GM19328 (cell line): ENCODE data around the gene MRPL51.

ENCODE experiments used
- ATAC-seq: cut with Tn5 transposase; IDR thresholded peaks from one replicate; pipeline ENCODE4 v1.9.1; 2021; ENCODE audit warnings: mild to moderate bottlenecking, moderate library complexity; ENCODE audit not compliant: unreplicated experiment

The MRPL51 gene

GRCh38 chr12:6462234-6462995, 30.6 kb downstream of the MRPL51 start:
- ATAC-seq, result no peak

- no peak for ATAC-seq
Observed at GRCh38 chr12:6461401-6462233, 31.4 kb downstream of the MRPL51 start.

- ATAC-seq, result no peak
Observed at GRCh38 chr12:6460751-6461371, 32.2 kb downstream of the MRPL51 start.

DNA sequence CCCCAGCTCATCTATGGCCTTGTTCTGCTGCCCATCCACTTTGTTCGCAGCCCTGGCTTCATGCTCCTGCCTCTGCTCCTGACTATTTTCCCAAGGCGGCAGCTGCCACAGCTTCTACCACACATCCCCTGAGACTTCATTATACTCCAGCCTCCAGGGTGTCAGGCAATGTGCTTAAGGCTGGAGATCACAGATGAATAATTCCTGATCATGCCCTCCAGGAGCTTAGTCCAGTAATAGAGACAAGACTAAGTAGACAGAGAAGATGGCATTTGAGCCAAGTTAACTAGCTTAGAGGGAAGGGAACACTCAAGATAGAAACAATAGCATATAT, 34.1 kb downstream of the MRPL51 start:
- ATAC-seq, result no peak

GRCh38 chr12:6458281-6459003, 34.6 kb downstream of the MRPL51 start:
- ATAC-seq, result no peak

GRCh38 chr12:6457220-6457945, 35.7 kb downstream of the MRPL51 start:
- ATAC-seq, result no peak

DNA sequence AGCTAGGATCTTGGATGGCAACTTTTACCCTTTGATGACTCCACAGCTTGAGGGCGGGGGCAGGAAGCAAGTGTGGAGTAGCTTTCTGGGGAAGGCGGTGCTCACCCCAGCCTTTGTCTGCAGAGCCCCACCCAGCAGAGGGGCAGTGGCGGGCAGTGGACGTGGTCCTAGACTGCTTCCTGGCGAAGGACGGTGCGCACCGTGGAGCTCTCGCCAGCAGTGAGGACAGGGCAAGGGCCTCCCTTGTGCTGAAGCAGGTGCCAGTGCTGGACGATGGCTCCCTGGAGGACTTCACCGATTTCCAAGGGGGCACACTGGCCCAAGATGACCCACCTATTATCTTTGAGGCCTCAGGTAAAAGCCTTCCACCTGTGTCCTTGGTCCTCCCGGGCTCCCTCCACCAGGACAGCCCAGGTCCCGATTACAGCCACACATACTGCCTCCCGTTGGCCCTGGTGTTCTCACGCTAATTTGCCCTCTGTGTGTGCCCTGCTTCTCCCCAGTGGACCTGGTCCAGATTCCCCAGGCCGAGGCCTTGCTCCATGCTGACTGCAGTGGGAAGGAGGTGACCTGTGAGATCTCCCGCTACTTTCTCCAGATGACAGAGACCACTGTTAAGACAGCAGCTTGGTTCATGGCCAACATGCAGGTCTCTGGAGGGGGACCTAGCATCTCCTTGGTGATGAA, 40.0 kb downstream of the MRPL51 start:
- ATAC-seq, result no peak

DNA sequence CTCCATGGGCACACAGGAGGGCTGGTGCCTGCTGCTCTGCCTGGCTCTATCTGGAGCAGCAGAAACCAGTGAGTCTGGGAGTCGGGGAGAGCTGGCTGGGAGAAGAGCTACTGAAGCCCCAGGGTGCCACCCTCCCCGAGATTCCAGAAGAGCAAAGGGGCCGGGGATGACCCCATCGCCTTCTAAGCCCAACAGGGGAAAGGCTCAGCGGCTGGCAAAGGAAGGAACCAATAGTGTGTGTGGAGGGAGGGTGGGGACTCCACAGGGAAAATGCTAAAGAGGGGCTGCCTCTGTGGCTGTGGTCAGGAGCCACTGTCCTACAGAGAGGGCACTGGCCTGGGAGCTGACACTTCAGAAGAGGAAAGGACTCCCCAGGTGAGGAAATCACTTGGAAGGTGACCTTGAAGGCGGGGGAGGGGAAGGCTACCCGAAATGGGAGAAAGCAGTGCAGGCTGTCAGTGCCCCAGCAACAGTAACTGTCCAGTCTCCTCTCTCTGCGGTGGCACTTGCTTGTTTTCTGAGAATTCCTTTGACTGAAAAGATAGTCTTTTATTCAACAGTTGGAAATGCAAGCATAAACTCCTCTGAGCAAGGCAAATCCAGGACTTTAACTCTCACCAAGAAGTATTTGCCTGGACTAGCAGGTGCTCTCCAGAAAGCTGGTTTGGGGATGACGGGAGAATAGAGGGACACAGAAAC, 40.7 kb downstream of the MRPL51 start:
- ATAC-seq, result no peak

DNA sequence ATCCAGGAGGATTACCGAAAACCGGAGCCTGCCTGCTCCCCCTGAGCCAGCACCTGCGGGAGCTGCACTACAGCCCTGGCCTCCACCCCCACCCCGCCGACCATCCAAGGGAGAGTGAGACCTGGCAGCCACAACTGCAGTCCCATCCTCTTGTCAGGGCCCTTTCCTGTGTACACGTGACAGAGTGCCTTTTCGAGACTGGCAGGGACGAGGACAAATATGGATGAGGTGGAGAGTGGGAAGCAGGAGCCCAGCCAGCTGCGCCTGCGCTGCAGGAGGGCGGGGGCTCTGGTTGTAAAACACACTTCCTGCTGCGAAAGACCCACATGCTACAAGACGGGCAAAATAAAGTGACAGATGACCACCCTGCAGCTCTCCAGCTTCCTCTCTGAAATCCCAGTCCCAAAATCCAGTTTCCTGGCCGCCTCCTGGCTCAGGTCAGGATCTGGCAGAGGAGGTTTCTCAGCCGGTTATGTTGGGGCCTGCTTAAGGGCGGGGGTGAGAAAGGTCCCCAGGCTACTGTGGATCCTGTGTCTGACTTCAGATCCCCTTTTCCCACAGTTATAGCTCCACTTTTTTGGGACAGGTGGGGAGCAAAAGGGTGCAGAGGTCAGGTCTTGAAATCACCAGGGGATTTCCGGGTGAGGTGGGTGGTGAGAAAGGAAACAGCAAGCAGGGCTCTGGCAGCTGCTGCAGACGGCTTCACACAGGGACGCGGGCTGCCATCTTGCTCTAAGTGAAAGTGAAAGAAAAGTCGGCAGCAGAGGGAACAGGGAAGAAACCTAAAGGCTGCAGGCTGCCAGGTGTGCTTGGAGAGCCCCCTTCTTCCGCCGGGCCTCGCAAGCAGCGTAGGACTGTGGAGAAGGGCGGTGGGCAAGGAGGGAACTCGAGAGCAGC, 41.5 kb downstream of the MRPL51 start, which contains the start of gene TAPBPL:
Gene TAPBPL, plus strand, starts transcription at position 695 of the 897 bp plus-strand sequence. CDS start 207 bp downstream, outside the sequence.
- peak; percentile 69 for ATAC-seq

DNA sequence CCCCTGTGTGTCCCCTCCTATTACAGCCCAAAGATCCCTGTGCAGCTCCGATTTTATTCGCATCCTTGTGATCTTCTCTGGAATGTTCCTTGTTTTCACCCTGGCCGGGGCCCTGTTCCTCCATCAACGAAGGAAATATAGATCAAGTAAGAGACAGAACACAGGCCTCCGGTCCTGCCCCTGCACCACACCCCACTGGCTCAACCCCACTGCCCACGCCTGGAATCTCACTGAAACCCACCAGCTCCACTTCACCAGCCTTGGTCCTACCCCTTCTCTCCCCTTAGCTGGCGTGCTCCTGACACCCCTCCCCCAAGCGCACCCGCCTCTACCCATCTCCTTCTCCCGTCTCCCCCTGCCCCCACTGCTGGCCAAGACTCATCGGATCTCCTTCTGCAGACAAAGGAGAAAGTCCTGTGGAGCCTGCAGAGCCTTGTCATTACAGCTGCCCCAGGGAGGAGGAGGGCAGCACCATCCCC, 42.2 kb downstream of the MRPL51 start:
- ATAC-seq, result no peak

DNA sequence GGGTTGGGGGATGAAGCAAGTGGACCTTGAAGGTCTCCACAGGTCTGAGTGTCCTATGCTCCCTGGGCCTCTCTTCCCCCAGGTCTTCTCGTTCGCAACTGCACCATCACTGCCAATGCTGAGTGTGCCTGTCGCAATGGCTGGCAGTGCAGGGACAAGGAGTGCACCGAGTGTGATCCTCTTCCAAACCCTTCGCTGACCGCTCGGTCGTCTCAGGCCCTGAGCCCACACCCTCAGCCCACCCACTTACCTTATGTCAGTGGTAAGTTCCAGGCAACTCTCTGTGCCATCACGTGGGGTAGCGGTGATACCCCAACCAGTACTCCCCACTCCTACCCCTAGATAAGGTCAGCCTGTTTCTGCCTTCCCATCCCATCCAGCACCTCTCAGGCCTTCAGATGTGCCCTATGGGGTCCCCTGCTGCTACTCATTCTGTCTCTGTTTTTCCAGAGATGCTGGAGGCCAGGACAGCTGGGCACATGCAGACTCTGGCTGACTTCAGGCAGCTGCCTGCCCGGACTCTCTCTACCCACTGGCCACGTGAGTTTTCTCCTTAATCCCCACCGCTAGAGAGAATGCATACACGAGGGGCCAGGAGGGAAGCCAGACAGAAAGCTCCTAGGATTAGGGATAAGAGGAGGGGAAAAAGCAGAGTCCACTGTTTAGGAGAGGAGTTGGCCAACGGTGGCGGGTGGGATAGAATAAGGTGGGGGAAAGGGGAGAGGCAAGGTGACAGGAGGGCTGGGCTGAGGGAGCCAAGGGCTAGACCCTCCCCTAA, 42.8 kb downstream of the MRPL51 start:
- no peak for ATAC-seq

GRCh38 chr12:6444704-6445688, 48.1 kb downstream of the MRPL51 start, which contains the start of gene CD27:
CD27 (plus strand) TSS chr12:6444955; CDS start chr12:6445096, 141 bp downstream.
- ATAC-seq, result no peak

GRCh38 chr12:6444031-6444430, 49.0 kb downstream of the MRPL51 start:
- ATAC-seq, result no peak

- no peak for ATAC-seq
Observed at GRCh38 chr12:6443361-6443983, 49.6 kb downstream of the MRPL51 start.

DNA sequence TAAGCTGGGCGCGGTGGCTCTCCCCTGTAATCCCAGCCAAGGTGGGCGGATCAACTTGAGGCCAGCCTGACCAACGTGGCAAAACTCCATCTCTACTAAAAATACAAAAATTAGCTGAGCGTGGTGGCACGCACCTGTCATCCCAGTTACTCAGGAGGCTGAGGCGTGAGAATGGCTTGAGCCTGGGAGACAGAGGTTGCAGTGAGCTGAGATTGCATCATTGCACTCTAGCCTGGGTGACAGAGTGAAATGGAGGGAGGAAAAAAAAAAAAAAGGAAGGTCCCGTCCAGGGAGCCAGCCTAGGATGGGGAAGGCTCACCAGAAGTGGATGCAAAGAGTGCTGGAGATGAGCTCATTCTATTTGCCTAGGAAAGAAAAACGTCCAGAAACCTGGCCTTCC, 50.2 kb downstream of the MRPL51 start:
- no peak for ATAC-seq
